Mesodermal cell (in vitro differentiated cells): ENCODE results near the gene IMMP2L.

Experiments
- H3K27ac ChIP-seq: 2 replicates; pipeline ENCODE4 v1.7.0; 2013; ENCODE audit warnings: mild to moderate bottlenecking, low read depth, low read length, moderate library complexity; ENCODE audit not compliant: severe bottlenecking
- H3K36me3 ChIP-seq: 2 replicates; pipeline ENCODE4 v1.7.1; 2013; ENCODE audit warnings: mild to moderate bottlenecking, low read length, moderate library complexity; ENCODE audit not compliant: control insufficient read depth, insufficient read depth
- H3K4me1 ChIP-seq: one replicate; pipeline ENCODE4 v1.7.1; 2013; ENCODE audit warnings: mild to moderate bottlenecking, low read length; ENCODE audit not compliant: insufficient read depth, control insufficient read depth, poor library complexity, severe bottlenecking
- H3K4me3 ChIP-seq: 2 replicates; pipeline ENCODE4 v1.7.0; 2013; ENCODE audit warnings: low read length, control low read depth, mild to moderate bottlenecking; ENCODE audit not compliant: insufficient read depth, poor library complexity, severe bottlenecking; ENCODE audit errors: extremely low read depth
- H3K9me3 ChIP-seq: 2 replicates; pipeline ENCODE4 v1.7.1; 2013; ENCODE audit warnings: mild to moderate bottlenecking, low read length, moderate library complexity; ENCODE audit not compliant: control insufficient read depth
- WGBS, 2 experiments: methylation state at CpG; one replicate each; pipeline ENCODE4 v1.1.5; 2013; ENCODE audit warnings: missing lambda C conversion rate in 2 of 2; ENCODE audit not compliant: insufficient coverage in 2 of 2; 5-methylcytosine and 5-hydroxymethylcytosine counted together

IMMP2L gene

GRCh38 chr7:110974441-110974840 is 587.9 kb downstream of the IMMP2L start:
- Histone ChIP-seq H3K36me3 (no peaks in the 10 kb centered on the region), H3K4me1 (no peaks in the 10 kb centered on the region), H3K4me3 (no peak overlapping the region), H3K27ac (no peak overlapping the region), H3K9me3 (no peaks in the 10 kb centered on the region)
- WGBS, 2 experiments: 82 to 91% methylated on average over 2 to 3 of the region's 3 CpGs

DNA sequence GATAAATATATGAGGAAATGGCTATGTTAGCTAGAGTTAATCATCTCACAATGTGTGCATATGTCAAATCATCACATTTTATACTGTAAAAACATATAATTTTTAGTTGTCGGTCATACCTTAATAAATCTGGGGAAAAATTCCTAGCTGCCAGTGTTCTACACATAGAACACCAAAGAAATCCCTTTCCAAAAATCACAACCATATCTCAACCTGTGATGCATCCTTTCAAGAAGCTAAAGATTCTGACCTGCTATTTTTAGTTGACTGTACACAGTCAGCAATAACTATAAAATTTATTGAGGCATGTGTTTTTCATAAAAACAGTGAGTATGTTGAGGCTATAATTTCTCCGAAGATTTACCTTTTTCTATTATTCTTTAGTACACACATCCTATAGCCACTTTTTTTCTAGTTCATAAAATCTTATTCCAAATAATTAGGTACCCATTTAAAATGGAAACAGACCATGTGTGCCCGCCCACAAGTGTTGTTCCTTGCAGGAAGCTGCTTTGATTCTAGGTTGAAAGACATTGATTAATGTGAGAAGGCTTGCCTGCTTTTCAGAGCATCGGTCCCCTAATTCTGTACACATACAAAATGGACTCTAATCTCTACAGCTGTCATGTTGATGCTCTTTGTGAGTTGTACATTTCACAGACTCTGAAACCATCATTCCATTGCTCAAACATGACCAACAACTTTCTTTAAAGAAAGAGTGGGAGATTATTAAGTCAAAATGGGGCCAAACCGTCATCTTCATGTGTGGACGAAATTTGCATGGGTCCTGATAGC is 588.9 kb downstream of the IMMP2L start:
- Histone ChIP-seq H3K4me3 (no peak overlapping the region), H3K36me3 (no peaks in the 10 kb centered on the region), H3K9me3 (no peaks in the 10 kb centered on the region), H3K27ac (no peak overlapping the region), H3K4me1 (no peaks in the 10 kb centered on the region)
- WGBS, 2 experiments: 100% methylated on average over 1 of the region's 6 CpGs; no CpG with 5 or more reads in 1 of the 2 experiments

DNA sequence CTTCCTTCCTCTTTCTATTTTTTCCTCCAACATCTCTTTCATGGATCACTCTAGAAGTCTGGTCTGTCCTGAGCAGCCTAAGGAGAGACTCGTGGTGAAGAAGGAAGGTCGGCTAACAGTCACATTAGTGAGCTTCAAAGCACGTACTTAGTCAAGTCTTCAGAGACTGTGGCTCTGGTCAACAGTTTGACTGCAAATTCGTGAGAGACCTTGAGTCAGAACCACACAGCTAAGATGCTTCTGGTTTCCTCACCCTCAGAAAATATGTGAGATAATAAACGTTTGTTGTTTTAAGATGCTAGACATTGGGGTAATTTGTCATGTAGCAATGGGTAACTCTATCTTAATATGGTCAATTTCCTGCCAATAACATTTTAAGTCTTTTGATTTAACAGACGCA is 597.5 kb downstream of the IMMP2L start:
- no peaks in the 10 kb centered on the region for H3K4me1 ChIP-seq
- WGBS, 2 experiments: 77 to 85% methylated on average over 4 of the region's 6 CpGs
- no peak overlapping the region for H3K4me3 ChIP-seq
- no peak overlapping the region for H3K27ac ChIP-seq
- H3K36me3 ChIP-seq: no peaks in the 10 kb centered on the region
- no peaks in the 10 kb centered on the region for H3K9me3 ChIP-seq

GRCh38 chr7:110962826-110963225 is 599.5 kb downstream of the IMMP2L start:
- H3K4me1 ChIP-seq: no peaks in the 10 kb centered on the region
- no peaks in the 10 kb centered on the region for H3K36me3 ChIP-seq
- H3K27ac ChIP-seq: no peak overlapping the region
- H3K9me3 ChIP-seq: no peaks in the 10 kb centered on the region
- no peak overlapping the region for H3K4me3 ChIP-seq
- WGBS, 2 experiments: 95 to 100% methylated on average over 2 to 3 of the region's 3 CpGs

GRCh38 chr7:110962374-110962773 is 599.9 kb downstream of the IMMP2L start:
- no peaks in the 10 kb centered on the region for H3K9me3 ChIP-seq
- no CpG with 5 or more reads among the region's 2 CpGs for WGBS, 2 experiments
- H3K36me3 ChIP-seq: no peaks in the 10 kb centered on the region
- no peak overlapping the region for H3K27ac ChIP-seq
- H3K4me1 ChIP-seq: no peaks in the 10 kb centered on the region
- no peak overlapping the region for H3K4me3 ChIP-seq

DNA sequence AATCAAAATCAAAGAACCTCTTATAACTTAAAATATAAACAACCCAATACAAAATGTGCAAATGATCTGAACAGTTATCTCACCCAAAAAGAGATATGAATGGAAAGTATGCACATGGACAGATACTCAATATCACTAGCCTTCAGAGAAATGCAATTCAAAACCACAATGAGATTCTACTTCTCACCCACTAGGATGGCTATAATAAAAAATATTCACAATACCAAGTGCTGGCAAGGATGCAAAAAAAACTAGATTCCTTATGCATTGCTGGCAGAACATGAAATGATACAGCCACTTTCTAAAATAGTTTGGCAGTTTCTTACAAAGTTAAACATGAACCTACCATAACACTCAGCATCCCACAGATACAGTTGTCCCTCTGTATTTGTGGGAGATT is 601.5 kb downstream of the IMMP2L start:
- no peaks in the 10 kb centered on the region for H3K4me1 ChIP-seq
- no peak overlapping the region for H3K27ac ChIP-seq
- H3K9me3 ChIP-seq: no peaks in the 10 kb centered on the region
- no peaks in the 10 kb centered on the region for H3K36me3 ChIP-seq
- no peak overlapping the region for H3K4me3 ChIP-seq

- Histone ChIP-seq H3K36me3 (no peaks in the 10 kb centered on the region), H3K27ac (no peak overlapping the region), H3K4me3 (no peak overlapping the region), H3K9me3 (no peaks in the 10 kb centered on the region), H3K4me1 (no peaks in the 10 kb centered on the region)
Measured at GRCh38 chr7:110948280-110948679, 614.0 kb downstream of the IMMP2L start.

- Histone ChIP-seq H3K9me3 (no peaks in the 10 kb centered on the region), H3K27ac (no peak overlapping the region), H3K4me1 (no peaks in the 10 kb centered on the region), H3K36me3 (no peaks in the 10 kb centered on the region), H3K4me3 (no peak overlapping the region)
- WGBS, 2 experiments: 83 to 88% methylated on average over 1 of the region's 3 CpGs
Measured at GRCh38 chr7:110947408-110947807, 614.9 kb downstream of the IMMP2L start.

DNA sequence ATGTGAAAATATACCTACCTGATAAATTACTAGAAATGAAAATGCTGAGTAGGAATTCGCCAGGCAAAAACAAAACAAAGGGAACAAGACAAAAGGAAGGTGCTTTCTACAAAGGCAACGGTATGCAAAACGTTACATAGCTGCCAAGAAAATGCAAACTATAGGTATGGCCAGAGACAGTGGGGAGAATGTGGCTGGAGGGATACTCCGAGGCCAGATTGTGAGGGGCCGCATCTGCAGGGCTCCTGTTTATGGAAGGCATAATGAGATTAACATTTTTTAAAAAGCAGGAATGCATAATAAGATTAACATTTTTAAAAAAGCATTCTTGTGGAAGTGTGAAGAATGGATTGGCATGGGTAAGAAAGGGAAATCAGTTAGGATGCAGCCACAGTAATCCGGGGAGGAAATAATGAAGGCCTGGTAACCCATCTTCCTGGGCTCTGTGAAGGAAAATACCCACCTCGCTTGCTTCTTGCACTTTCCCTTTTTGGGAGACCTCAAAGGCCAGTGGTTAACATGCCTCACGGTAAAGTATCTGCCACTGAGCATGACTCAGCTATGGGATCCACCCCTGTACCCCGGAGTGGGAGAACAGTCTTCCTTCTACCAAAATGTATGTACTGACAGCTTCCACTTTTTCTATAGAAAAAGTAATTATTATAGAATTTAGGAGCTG is 617.2 kb downstream of the IMMP2L start:
- Histone ChIP-seq H3K4me3 (no peak overlapping the region), H3K27ac (no peak overlapping the region), H3K36me3 (no peaks in the 10 kb centered on the region), H3K9me3 (no peaks in the 10 kb centered on the region), H3K4me1 (no peaks in the 10 kb centered on the region)
- WGBS, 2 experiments: 57 to 58% methylated on average over 5 of the region's 9 CpGs

GRCh38 chr7:110944448-110944847 is 617.8 kb downstream of the IMMP2L start:
- WGBS, 2 experiments: 94% methylated on average over 6 of the region's 7 CpGs; no CpG with 5 or more reads in 1 of the 2 experiments
- H3K4me1 ChIP-seq: no peaks in the 10 kb centered on the region
- no peak overlapping the region for H3K27ac ChIP-seq
- H3K9me3 ChIP-seq: no peaks in the 10 kb centered on the region
- H3K36me3 ChIP-seq: no peaks in the 10 kb centered on the region
- no peak overlapping the region for H3K4me3 ChIP-seq

DNA sequence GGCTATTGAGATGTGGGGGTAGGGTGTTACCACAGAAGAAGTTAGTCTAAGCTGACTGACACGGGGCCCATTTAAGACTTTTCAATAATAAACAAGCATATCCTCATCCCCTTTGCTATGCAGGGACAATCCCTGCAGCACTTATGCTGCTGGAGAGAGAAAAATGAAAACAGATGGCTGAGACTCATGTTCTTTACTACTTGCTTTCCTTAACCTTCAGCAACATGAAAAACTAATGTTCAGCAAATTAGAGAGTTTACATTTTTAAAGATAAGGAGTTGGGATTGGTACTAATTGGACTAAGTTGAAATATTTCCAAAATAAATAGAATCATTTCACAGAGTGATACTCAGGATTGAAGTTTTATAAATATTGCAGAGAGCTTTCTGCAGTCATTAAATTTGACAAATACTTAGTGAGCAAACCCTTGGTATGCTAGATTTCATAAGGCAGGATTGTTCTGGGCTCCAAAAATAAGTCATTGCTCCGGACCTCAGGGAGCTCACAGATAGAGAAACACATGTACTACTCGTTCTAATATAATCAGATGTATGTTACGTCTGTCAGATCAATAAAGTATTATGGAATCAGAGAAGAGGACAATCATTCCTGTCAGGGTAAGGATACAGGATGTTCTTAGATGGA is 618.5 kb downstream of the IMMP2L start:
- no peak overlapping the region for H3K27ac ChIP-seq
- H3K4me1 ChIP-seq: no peaks in the 10 kb centered on the region
- WGBS, 2 experiments: 93% methylated on average over 3 of the region's 4 CpGs; no CpG with 5 or more reads in 1 of the 2 experiments
- no peak overlapping the region for H3K4me3 ChIP-seq
- H3K9me3 ChIP-seq: no peaks in the 10 kb centered on the region
- no peaks in the 10 kb centered on the region for H3K36me3 ChIP-seq
